Neuronal stem cell (in vitro differentiated cells): ENCODE measurements around the gene SEC24D.

Experiments used
- DNase-seq: peaks from one replicate; pipeline ENCODE4 v3.0.0-alpha.2; 2013; ENCODE audit warnings: low spot score
- H2AFZ ChIP-seq: one replicate; pipeline ENCODE4 v1.6.1; 2013; ENCODE audit warnings: mild to moderate bottlenecking, low read length, inconsistent platforms
- H2AK5ac ChIP-seq: 2 replicates; pipeline ENCODE4 v1.6.1; 2013; ENCODE audit warnings: low read depth, mild to moderate bottlenecking, inconsistent platforms, low read length, moderate library complexity, mixed read lengths
- H2BK120ac ChIP-seq: 2 replicates; pipeline ENCODE4 v1.6.1; 2013; ENCODE audit warnings: low read depth, mild to moderate bottlenecking, inconsistent platforms, low read length, moderate library complexity, mixed read lengths
- H2BK12ac ChIP-seq: one replicate; pipeline ENCODE4 v1.6.1; 2013; ENCODE audit warnings: low read length, inconsistent platforms
- H2BK15ac ChIP-seq: 2 replicates; pipeline ENCODE4 v1.6.1; 2013; ENCODE audit warnings: mild to moderate bottlenecking, low read length, inconsistent platforms, mixed read lengths
- H2BK5ac ChIP-seq: one replicate; pipeline ENCODE4 v1.6.1; 2013; ENCODE audit warnings: inconsistent platforms, mild to moderate bottlenecking, low read length, moderate library complexity
- H3K14ac ChIP-seq: one replicate; pipeline ENCODE4 v1.6.1; 2013; ENCODE audit warnings: low read length, inconsistent platforms
- H3K18ac ChIP-seq: 2 replicates; pipeline ENCODE4 v1.6.1; 2013; ENCODE audit warnings: low read length, inconsistent platforms
- H3K23ac ChIP-seq: 2 replicates; pipeline ENCODE4 v1.6.1; 2013; ENCODE audit warnings: low read depth, mild to moderate bottlenecking, mixed read lengths, low read length, inconsistent platforms; ENCODE audit not compliant: poor library complexity
- H3K27ac ChIP-seq: replicated peaks from 3 replicates; pipeline ENCODE4 v1.5.1; 2013; ENCODE audit warnings: low read length, inconsistent platforms
- H3K27me3 ChIP-seq, 3 experiments: 2 replicates each; pipeline ENCODE4 v1.6.1; 2013; ENCODE audit warnings: low read length in 3 of 3, mild to moderate bottlenecking in 2 of 3, inconsistent platforms in 1 of 3, low read depth in 1 of 3, mixed read lengths in 1 of 3, moderate library complexity in 1 of 3; ENCODE audit not compliant: control insufficient read depth in 3 of 3, insufficient read depth in 3 of 3
- H3K36me3 ChIP-seq, 2 donors: replicated peaks in 1 of 2; 2 replicates each; pipeline ENCODE4 v1.6.1; 2013; ENCODE audit warnings: low read length in 2 of 2; ENCODE audit not compliant: control insufficient read depth in 2 of 2, insufficient read depth in 2 of 2
- H3K4ac ChIP-seq: 2 replicates; pipeline ENCODE4 v1.6.1; 2013; ENCODE audit warnings: inconsistent platforms, mild to moderate bottlenecking, low read length, moderate library complexity
- H3K4me1 ChIP-seq, 2 donors: 1 replicate in 1 of 2; 2 replicates in 1 of 2; pipeline ENCODE4 v1.6.1; 2013; ENCODE audit warnings: low read length in 2 of 2, low read depth in 1 of 2; ENCODE audit not compliant: control insufficient read depth in 2 of 2, insufficient read depth in 1 of 2
- H3K4me2 ChIP-seq: one replicate; pipeline ENCODE4 v1.6.1; 2013; ENCODE audit warnings: mild to moderate bottlenecking, low read length, inconsistent platforms; ENCODE audit not compliant: insufficient read depth, poor library complexity, severe bottlenecking
- H3K4me3 ChIP-seq, 2 donors: 2 replicates each; pipeline ENCODE4 v1.5.1; 2013; ENCODE audit warnings: low read length in 2 of 2, mild to moderate bottlenecking in 2 of 2, inconsistent platforms in 1 of 2, moderate library complexity in 1 of 2
- H3K79me1 ChIP-seq: one replicate; pipeline ENCODE4 v1.6.1; 2013; ENCODE audit warnings: low read depth, mild to moderate bottlenecking, inconsistent platforms, low read length, moderate library complexity
- H3K9ac ChIP-seq: one replicate; pipeline ENCODE4 v1.6.1; 2013; ENCODE audit warnings: mild to moderate bottlenecking, low read depth, low read length, inconsistent platforms; ENCODE audit not compliant: poor library complexity
- H3K9me3 ChIP-seq, 2 donors: replicated peaks in 1 of 2; 2 replicates each; pipeline versions ENCODE3 to v1.6.1; 2013; ENCODE audit warnings: low read length in 2 of 2, mild to moderate bottlenecking in 2 of 2, inconsistent platforms in 1 of 2, low read depth in 1 of 2, mixed read lengths in 1 of 2, moderate library complexity in 1 of 2; ENCODE audit not compliant: control insufficient read depth in 2 of 2, insufficient read depth in 1 of 2
- H4K8ac ChIP-seq: one replicate; pipeline ENCODE4 v1.6.1; 2013; ENCODE audit warnings: low read depth, mild to moderate bottlenecking, inconsistent platforms, low read length, moderate library complexity
- H4K91ac ChIP-seq: one replicate; pipeline ENCODE4 v1.6.1; 2013; ENCODE audit warnings: low read length, low read depth, mild to moderate bottlenecking, inconsistent platforms; ENCODE audit not compliant: poor library complexity
- WGBS, 2 donors: extraction: QIAGEN DNeasy Blood & Tissue Kit; methylation state at CpG; one replicate each; pipeline ENCODE4 v1.1.7; 2013; ENCODE audit warnings: missing lambda C conversion rate in 2 of 2, mixed read lengths in 1 of 2; ENCODE audit not compliant: insufficient read length in 2 of 2, insufficient replicate concordance in 1 of 2; ENCODE audit errors: extremely low coverage in 2 of 2; 5-methylcytosine and 5-hydroxymethylcytosine counted together

SEC24D gene

GRCh38 chr4:118849867-118850487 is 14.1 kb upstream of the SEC24D start:
- Histone ChIP-seq H2BK120ac (no peak overlapping the region), H4K8ac (no peak overlapping the region), H3K4me2 (no peak overlapping the region), H2BK12ac (no peak overlapping the region), H3K9ac (no peak overlapping the region), H3K27me3 (no peaks in the 10 kb centered on the region), H3K4ac (no peak overlapping the region), H2BK15ac (no peak overlapping the region), H2AK5ac (no peak overlapping the region), H4K91ac (no peak overlapping the region), H2BK5ac (no peak overlapping the region), H3K23ac (no peak overlapping the region), H3K4me1 (no peaks in the 10 kb centered on the region), H3K14ac (no peak overlapping the region), H3K4me3 (no peak overlapping the region), H2AFZ (peak overlapping the region; percentile 69), H3K36me3 (no peaks in the 10 kb centered on the region), H3K27ac (no peak overlapping the region), H3K79me1 (no peaks in the 10 kb centered on the region), H3K18ac (no peak overlapping the region), H3K9me3 (no peaks in the 10 kb centered on the region)
- no peak for DNase-seq
- no CpG with 5 or more reads among the region's 2 CpGs for WGBS, 2 donors

GRCh38 chr4:118848901-118849300 is 13.0 kb upstream of the SEC24D start:
- H2AK5ac ChIP-seq = no peak overlapping the region
- H4K91ac ChIP-seq = no peak overlapping the region
- no peaks in the 10 kb centered on the region for H3K79me1 ChIP-seq
- H3K18ac ChIP-seq = no peak overlapping the region
- no peaks in the 10 kb centered on the region for H3K9me3 ChIP-seq
- no peak overlapping the region for H3K4ac ChIP-seq
- no peak overlapping the region for H2AFZ ChIP-seq
- no peak overlapping the region for H3K4me2 ChIP-seq
- H2BK15ac ChIP-seq = no peak overlapping the region
- DNase-seq = no peak
- H3K9ac ChIP-seq = no peak overlapping the region
- H3K36me3 ChIP-seq = no peaks in the 10 kb centered on the region
- no peak overlapping the region for H3K4me3 ChIP-seq
- no peak overlapping the region for H4K8ac ChIP-seq
- H3K14ac ChIP-seq = no peak overlapping the region
- no peak overlapping the region for H3K23ac ChIP-seq
- no peak overlapping the region for H3K27ac ChIP-seq
- H2BK120ac ChIP-seq = no peak overlapping the region
- no peaks in the 10 kb centered on the region for H3K4me1 ChIP-seq
- no peak overlapping the region for H2BK5ac ChIP-seq
- no peaks in the 10 kb centered on the region for H3K27me3 ChIP-seq
- no peak overlapping the region for H2BK12ac ChIP-seq

- Histone ChIP-seq H3K4me1 (no peaks in the 10 kb centered on the region), H3K9ac (no peak overlapping the region), H3K18ac (no peak overlapping the region), H2BK120ac (no peak overlapping the region), H3K27me3 (no peaks in the 10 kb centered on the region), H4K8ac (no peak overlapping the region), H3K23ac (no peak overlapping the region), H3K4me2 (no peak overlapping the region), H3K4ac (no peak overlapping the region), H2BK15ac (no peak overlapping the region), H2BK12ac (no peak overlapping the region), H4K91ac (no peak overlapping the region), H3K79me1 (no peaks in the 10 kb centered on the region), H3K14ac (no peak overlapping the region), H3K36me3 (no peaks in the 10 kb centered on the region), H2AFZ (no peak overlapping the region), H2BK5ac (no peak overlapping the region), H3K9me3 (no peaks in the 10 kb centered on the region), H3K27ac (no peak overlapping the region), H2AK5ac (no peak overlapping the region), H3K4me3 (no peak overlapping the region)
- no CpG with 5 or more reads among the region's 7 CpGs for WGBS, 2 donors
- no peak for DNase-seq
These were observed 12.3 kb upstream of the SEC24D start for GRCh38 chr4:118848242-118848641.

DNA sequence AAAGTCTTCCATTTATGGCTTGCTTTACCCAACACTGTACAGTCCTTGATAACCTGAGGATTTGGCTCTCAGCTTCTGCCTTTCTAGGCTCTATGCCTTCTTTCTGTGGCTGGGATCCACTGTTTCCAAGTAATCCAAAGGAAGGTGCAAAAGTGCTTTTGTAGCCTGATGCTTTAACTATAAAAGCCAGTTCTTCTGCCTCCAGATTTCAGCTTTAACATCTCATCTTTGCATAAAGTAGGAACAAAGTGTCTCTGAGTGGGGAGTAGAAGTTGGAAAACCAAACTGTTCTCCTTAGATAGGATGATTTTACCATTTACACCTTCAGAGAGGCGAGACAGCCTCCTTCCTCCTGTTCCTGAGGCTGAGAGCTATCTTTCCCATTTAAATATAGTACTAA is 11.1 kb upstream of the SEC24D start:
- Histone ChIP-seq H3K4me3 (no peak overlapping the region), H3K27me3 (no peaks in the 10 kb centered on the region), H3K9me3 (no peaks in the 10 kb centered on the region), H2BK12ac (no peak overlapping the region), H3K4ac (no peak overlapping the region), H3K79me1 (no peaks in the 10 kb centered on the region), H2BK5ac (no peak overlapping the region), H2BK15ac (no peak overlapping the region), H3K18ac (no peak overlapping the region), H3K23ac (no peak overlapping the region), H4K91ac (no peak overlapping the region), H2AFZ (peak overlapping the region; percentile 19), H3K27ac (no peak overlapping the region), H3K4me1 (no peaks in the 10 kb centered on the region), H3K4me2 (no peak overlapping the region), H4K8ac (no peak overlapping the region), H2AK5ac (no peak overlapping the region), H3K36me3 (no peaks in the 10 kb centered on the region), H2BK120ac (no peak overlapping the region), H3K14ac (no peak overlapping the region), H3K9ac (no peak overlapping the region)
- no peak for DNase-seq
- no CpG with 5 or more reads among the region's 1 CpG for WGBS, 2 donors
